Stomach (tissue), 4 donors: Measurements from ENCODE around the gene ACTA2.

Source experiments
- EP300 ChIP-seq: sonication (generic); formaldehyde crosslinking; IDR thresholded peaks from one replicate; pipeline ENCODE4 v1.6.1; 2017; ENCODE audit warnings: antibody characterized with exemption
- POLR2A ChIP-seq, 4 donors: fragments of 450-650 bp; IDR thresholded peaks; one replicate each; pipeline ENCODE4 v1.6.1; 2016; ENCODE audit warnings: antibody characterized with exemption in 4 of 4, control low read depth in 2 of 4, mild to moderate bottlenecking in 1 of 4, moderate library complexity in 1 of 4
- POLR2AphosphoS5 ChIP-seq, 3 donors: sonication (generic); formaldehyde crosslinking; IDR thresholded peaks; one replicate each; pipeline ENCODE4 v1.6.1; 2016; ENCODE audit warnings: antibody characterized with exemption in 3 of 3
- TF ChIP-seq, protein P1 (sequence below), 7 experiments: fragments of 450-650 bp in 4 of 7; fragments of 200-600 bp in 3 of 7; sonication (generic) in 3 of 7; IDR thresholded peaks; one replicate each; pipeline ENCODE4 v1.5.1; 2016 to 2019; ENCODE audit warnings: antibody characterized with exemption in 7 of 7, control low read depth in 2 of 7, mild to moderate bottlenecking in 1 of 7

DNA sequence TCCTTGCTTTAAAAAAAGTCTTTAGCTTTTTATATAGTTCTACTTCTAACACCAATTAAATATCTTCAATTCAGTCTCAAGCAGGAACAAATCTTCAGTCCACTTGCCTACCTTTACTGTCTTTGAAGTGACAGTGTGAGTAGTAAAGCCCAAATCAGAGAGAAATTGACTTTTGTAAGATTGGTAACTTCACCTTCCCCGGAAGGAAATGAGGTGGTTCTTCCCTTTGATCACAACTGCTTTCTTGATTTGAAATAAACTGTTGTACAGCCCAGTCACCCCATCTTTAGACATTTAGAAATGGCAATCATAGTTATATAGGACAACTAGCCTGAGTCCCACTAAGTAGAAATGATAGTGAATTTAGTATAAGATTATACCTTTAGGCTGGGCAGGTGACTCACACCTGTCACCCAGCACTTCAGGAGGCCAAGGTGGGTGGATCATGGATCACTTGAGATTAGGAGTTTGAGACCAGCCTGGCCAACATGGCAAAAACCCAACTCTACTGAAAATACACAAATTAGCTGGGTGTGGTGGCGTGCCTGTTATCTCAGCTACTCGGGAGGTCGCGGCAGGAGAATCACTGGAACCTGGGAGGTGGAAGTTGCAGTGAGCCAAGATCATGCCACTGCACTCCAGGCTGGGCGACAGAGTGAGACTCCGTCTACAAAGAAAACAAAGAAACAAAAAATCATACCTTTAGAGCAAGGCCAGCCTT, 42.7 kb upstream of the ACTA2 start:
- TF ChIP-seq POLR2A (IDR thresholded peaks at IDR 0.05): no peak
- TF ChIP-seq, protein P1, sequence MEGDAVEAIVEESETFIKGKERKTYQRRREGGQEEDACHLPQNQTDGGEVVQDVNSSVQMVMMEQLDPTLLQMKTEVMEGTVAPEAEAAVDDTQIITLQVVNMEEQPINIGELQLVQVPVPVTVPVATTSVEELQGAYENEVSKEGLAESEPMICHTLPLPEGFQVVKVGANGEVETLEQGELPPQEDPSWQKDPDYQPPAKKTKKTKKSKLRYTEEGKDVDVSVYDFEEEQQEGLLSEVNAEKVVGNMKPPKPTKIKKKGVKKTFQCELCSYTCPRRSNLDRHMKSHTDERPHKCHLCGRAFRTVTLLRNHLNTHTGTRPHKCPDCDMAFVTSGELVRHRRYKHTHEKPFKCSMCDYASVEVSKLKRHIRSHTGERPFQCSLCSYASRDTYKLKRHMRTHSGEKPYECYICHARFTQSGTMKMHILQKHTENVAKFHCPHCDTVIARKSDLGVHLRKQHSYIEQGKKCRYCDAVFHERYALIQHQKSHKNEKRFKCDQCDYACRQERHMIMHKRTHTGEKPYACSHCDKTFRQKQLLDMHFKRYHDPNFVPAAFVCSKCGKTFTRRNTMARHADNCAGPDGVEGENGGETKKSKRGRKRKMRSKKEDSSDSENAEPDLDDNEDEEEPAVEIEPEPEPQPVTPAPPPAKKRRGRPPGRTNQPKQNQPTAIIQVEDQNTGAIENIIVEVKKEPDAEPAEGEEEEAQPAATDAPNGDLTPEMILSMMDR (IDR thresholded peaks at IDR 0.05): no peak
- TF ChIP-seq POLR2AphosphoS5 (IDR thresholded peaks at IDR 0.05): no peak
- no peak for TF ChIP-seq EP300
